ENCODE results near the gene PAN2. TPM values are rescaled to one million over a fixed set of nuclear protein-coding genes. Genes with fewer than 3 reads are reported as not detected.
"Not testable (repeated sequence)": the region's sequence is repeated elsewhere in the genome, so short reads cannot be mapped to it uniquely, and the experiment has no call there.

The PAN2 gene
- total RNA-seq, 2 donors from 2014 or later, result 39.8 to 42.7 TPM

DNA sequence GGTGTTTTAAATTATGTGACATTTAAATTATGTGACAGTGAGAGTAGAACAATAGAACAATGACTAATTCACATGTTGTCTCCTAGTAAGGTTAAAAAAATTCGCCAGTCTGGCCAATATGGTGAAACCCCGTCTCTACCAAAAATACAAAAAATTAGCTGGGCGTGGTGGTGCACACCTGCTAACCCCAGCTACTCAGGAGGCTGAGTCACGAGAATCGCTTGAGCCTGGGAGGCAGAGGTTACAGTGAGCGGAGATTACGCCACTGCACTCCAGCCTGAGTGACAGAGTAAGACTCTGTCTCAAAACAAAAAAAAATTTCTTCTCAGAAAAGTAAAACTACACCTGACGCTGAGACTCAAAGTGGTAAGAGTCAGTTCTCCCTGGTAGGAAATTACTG, 36.4 kb downstream of the PAN2 start:
- Histone ChIP-seq H3K4me3 (no peak overlapping the region), H3K36me3 (no peaks in the 10 kb centered on the region), H3K27ac (no peak overlapping the region), H3K9me3 (no peaks in the 10 kb centered on the region), H3K27me3 (replicated peaks; ENCODE audit: insufficient read depth) (no peaks in the 10 kb centered on the region), H3K4me1 (ENCODE audit: control insufficient read depth in 1 of 2, low read depth in 2 of 2) (peaks cover 18 to 49% of the 10 kb centered on the region in 2 donors)
- no peak for DNase-seq (ENCODE audit: low spot score)
- ATAC-seq (ENCODE audit: insufficient number of reproducible peaks, low FRiP score, low read depth), result no peak
- TF ChIP-seq, protein P1, sequence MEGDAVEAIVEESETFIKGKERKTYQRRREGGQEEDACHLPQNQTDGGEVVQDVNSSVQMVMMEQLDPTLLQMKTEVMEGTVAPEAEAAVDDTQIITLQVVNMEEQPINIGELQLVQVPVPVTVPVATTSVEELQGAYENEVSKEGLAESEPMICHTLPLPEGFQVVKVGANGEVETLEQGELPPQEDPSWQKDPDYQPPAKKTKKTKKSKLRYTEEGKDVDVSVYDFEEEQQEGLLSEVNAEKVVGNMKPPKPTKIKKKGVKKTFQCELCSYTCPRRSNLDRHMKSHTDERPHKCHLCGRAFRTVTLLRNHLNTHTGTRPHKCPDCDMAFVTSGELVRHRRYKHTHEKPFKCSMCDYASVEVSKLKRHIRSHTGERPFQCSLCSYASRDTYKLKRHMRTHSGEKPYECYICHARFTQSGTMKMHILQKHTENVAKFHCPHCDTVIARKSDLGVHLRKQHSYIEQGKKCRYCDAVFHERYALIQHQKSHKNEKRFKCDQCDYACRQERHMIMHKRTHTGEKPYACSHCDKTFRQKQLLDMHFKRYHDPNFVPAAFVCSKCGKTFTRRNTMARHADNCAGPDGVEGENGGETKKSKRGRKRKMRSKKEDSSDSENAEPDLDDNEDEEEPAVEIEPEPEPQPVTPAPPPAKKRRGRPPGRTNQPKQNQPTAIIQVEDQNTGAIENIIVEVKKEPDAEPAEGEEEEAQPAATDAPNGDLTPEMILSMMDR (IDR thresholded peaks at IDR 0.05), result no peak

DNA sequence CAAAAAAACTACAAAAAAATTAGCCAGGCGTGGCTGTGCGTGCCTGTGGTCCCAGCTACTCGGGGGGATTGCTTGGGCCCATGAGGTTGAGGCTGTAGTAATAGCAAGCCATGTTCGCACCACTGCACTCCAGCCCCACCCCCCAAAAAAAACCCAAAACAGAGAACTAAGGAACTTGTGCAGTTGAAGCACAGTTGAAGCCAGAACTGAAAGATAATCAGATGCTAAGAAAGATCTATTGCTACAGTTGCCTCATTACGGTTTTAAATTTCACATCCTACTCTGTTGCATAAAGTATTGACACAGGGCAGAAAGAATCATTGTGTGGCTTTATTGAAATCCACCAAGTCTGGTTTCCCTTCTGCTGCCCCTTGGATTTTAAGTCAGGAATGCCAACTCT, 37.5 kb downstream of the PAN2 start:
- Histone ChIP-seq H3K27ac (no peak overlapping the region), H3K4me1 (ENCODE audit: control insufficient read depth in 1 of 2, low read depth in 2 of 2) (peaks cover 15 to 41% of the 10 kb centered on the region in 2 donors), H3K36me3 (no peaks in the 10 kb centered on the region), H3K27me3 (replicated peaks; ENCODE audit: insufficient read depth) (no peaks in the 10 kb centered on the region), H3K9me3 (no peaks in the 10 kb centered on the region), H3K4me3 (no peak overlapping the region)
- DNase-seq (ENCODE audit: low spot score), result no peak
- no peak for ATAC-seq (ENCODE audit: insufficient number of reproducible peaks, low FRiP score, low read depth)
- TF ChIP-seq, protein P1 (IDR thresholded peaks at IDR 0.05), result no peak

DNA sequence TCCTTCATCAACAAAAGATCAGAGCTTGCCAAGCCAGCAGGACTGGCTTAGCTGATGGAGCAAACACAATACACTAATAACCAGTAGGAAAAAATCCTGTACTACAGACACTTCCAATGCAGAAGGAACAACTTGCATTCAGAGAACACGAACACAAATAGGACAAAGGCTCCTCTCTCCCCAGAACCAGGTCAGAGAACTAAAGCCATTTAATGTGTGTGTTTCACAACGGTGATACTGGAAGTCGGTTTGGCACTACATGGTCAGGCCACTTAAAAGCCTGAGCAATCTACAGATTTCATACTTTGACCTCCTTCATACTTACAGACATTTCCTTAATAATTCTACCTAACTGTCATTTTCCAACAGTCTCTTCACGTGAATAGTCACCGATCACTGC, 40.0 kb downstream of the PAN2 start:
- DNase-seq (ENCODE audit: low spot score) (no peak), ATAC-seq (ENCODE audit: insufficient number of reproducible peaks, low FRiP score, low read depth) (no peak)
- no peaks in the 10 kb centered on the region for H3K9me3 ChIP-seq
- TF ChIP-seq, protein P1 (IDR thresholded peaks at IDR 0.05), result no peak
- no peak overlapping the region for H3K27ac ChIP-seq
- no peaks in the 10 kb centered on the region for H3K27me3 ChIP-seq (replicated peaks; ENCODE audit: insufficient read depth)
- no peaks in the 10 kb centered on the region for H3K36me3 ChIP-seq
- no peak overlapping the region for H3K4me3 ChIP-seq
- H3K4me1 ChIP-seq (ENCODE audit: control insufficient read depth in 1 of 2, low read depth in 2 of 2), result peaks cover 5 to 28% of the 10 kb centered on the region in 2 donors

DNA sequence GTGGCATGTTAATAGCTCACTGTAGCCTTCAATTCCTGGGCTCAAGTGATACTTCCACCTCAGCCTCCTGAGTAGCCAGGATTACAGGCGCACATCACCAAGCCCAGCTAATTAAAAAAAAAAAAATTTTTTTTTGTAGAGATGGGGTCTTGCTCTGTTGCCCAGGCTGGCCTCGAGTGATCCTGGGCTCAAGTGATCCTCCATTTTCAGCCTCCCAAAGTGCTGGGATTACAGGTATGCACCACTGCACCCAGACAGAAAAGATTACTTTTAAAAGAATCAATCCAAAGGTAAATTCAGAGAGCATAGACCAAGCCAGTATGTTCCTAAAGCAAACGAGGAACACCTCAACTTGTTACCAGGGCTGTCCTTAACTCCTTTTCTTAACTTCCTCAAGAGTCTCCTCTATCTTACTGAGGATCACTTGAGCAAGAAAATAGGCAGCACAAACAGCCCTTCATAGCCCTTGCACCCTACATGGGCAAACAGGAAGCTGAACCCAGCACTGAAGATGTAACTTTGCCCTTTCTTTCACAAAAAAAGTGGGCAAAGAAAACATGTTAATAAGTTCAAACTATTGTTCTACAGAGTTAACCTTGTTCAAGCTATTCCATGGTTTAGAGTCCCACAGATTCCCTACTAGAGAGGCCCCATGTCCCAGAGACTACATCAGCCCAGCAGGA, 45.0 kb downstream of the PAN2 start:
- no peak overlapping the region for H3K4me3 ChIP-seq
- no peaks in the 10 kb centered on the region for H3K4me1 ChIP-seq (ENCODE audit: control insufficient read depth in 1 of 2, low read depth in 2 of 2)
- DNase-seq (ENCODE audit: low spot score) (no peak), ATAC-seq (ENCODE audit: insufficient number of reproducible peaks, low FRiP score, low read depth) (no peak)
- H3K27me3 ChIP-seq (replicated peaks; ENCODE audit: insufficient read depth), result no peaks in the 10 kb centered on the region
- peaks cover 10% of the 10 kb centered on the region for H3K36me3 ChIP-seq
- no peak overlapping the region for H3K27ac ChIP-seq
- TF ChIP-seq, protein P1 (IDR thresholded peaks at IDR 0.05), result no peak
- no peaks in the 10 kb centered on the region for H3K9me3 ChIP-seq

DNA sequence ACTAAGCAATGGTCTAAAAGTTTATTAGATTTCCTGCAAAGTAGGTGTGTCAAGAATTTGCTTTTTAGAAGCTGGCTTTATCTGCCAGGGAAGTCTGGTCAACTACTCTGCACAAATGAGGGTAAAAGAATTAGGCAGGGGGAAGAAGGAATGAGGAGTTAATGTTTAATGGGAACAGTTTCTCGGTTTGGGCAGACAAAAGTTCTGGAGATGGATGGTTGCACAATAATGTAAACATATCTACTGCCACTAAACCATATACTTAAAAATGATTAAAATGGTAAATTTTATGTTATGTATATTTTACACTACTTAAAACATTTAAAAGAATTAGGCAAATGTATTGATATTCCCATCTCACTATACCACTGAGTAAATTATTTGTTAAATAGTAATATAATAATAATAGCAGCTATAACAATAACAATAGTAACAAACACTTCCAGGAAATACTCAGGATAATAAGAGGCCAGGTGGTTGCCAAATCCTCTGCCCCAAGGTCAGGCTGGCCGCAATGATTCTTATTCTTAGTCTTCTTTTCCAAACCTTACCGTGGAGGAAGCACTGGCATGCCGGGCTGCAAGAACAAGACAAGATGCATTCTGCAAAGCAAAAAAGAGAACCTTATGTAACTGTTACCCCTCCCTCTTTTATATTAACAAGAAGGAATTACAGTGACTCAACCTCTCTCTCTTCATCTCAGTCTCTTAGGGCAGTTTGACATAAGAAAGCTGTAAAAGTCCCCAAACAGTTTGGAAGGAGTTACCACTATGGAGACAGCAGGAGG, 47.6 kb downstream of the PAN2 start:
- no peak for ATAC-seq (ENCODE audit: insufficient number of reproducible peaks, low FRiP score, low read depth)
- Histone ChIP-seq H3K4me1 (ENCODE audit: control insufficient read depth in 1 of 2, low read depth in 2 of 2) (no peaks in the 10 kb centered on the region), H3K9me3 (no peaks in the 10 kb centered on the region), H3K36me3 (peaks cover 36% of the 10 kb centered on the region), H3K4me3 (no peak overlapping the region), H3K27me3 (replicated peaks; ENCODE audit: insufficient read depth) (no peaks in the 10 kb centered on the region), H3K27ac (no peak overlapping the region)
- TF ChIP-seq, protein P1 (IDR thresholded peaks at IDR 0.05), result no peak
- DNase-seq (ENCODE audit: low spot score), result no peak

DNA sequence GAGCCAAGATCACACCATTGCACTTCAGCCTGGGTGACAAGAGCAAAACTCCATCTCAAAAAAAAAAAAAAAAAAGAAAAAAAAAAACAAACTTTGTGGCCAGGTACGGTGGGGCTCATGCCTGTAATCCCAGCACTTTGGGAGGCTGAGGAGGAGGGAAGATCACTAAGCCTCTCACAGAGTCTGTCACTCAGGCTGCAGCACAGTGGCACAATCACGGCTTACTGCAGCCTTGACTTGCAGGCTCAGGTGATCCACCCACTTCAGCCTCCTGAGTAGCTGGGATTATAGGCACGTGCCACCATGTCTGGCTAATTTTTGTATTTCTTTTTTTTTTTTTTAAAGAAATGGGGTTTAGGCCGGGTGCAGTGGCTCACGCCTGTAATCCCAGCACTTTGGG, 49.5 kb downstream of the PAN2 start:
- DNase-seq (ENCODE audit: low spot score); H3K27ac ChIP-seq; H3K4me3 ChIP-seq; H3K9me3 ChIP-seq; H3K27me3 ChIP-seq (replicated peaks; ENCODE audit: insufficient read depth); H3K4me1 ChIP-seq (ENCODE audit: control insufficient read depth in 1 of 2, low read depth in 2 of 2); ATAC-seq (ENCODE audit: insufficient number of reproducible peaks, low FRiP score, low read depth): not testable (repeated sequence)
- peaks cover 41% of the 10 kb centered on the region for H3K36me3 ChIP-seq

Measured in thoracic aorta (tissue), 2 donors.